Hindlimb muscle (tissue), 1 donor: ENCODE results near the gene NDE1. TPM values are rescaled to one million over a fixed set of nuclear protein-coding genes. Genes with fewer than 3 reads are reported as not detected.

Experiments
- DNase-seq: peaks from one replicate; pipeline ENCODE4 v3.0.0-alpha.2; 2013
- polyA plus RNA-seq: library from polyadenylated mRNA; unstranded; fragments of 120-200 nt; gene quantifications from one replicate; pipeline ENCODE4 v1.2.1, GENCODE V29; 2013; ENCODE audit not compliant: insufficient read length

NDE1 gene
- polyA plus RNA-seq, 1 donor = 23.0 TPM

GRCh38 chr16:15770512-15770911 lies 120.5 kb downstream of the NDE1 start:
- DNase-seq = no peak

GRCh38 chr16:15771694-15772093 lies 121.6 kb downstream of the NDE1 start:
- no peak for DNase-seq

GRCh38 chr16:15772579-15773293 lies 122.7 kb downstream of the NDE1 start:
- DNase-seq = peak; percentile 12

- DNase-seq = no peak
These were observed 123.9 kb downstream of the NDE1 start for GRCh38 chr16:15773968-15774367.

GRCh38 chr16:15775209-15775608 lies 125.2 kb downstream of the NDE1 start:
- DNase-seq = no peak

- peak; percentile 40 for DNase-seq
These were observed 125.7 kb downstream of the NDE1 start for GRCh38 chr16:15775663-15776304.

Other genes starting within 250 kb of the NDE1 start
- gene BMERB1, start 215.7 kb upstream of the NDE1 start, polyA plus RNA-seq = 21.0 TPM
- gene MARF1, start 7.1 kb upstream of the NDE1 start, polyA plus RNA-seq = 38.6 TPM
- gene MYH11, start 206.8 kb downstream of the NDE1 start, polyA plus RNA-seq = 11.2 TPM
- 20.6 TPM for gene CEP20, start 238.4 kb downstream of the NDE1 start, polyA plus RNA-seq